GM19193 (cell line): ENCODE data around the gene STX18.

Experiments
- POLR2A ChIP-seq: IDR thresholded peaks from 4 replicates; pipeline ENCODE4 v1.6.1; 2011; ENCODE audit not compliant: insufficient read depth, insufficient read length; ENCODE audit errors: extremely low read depth

The STX18 gene

GRCh38 chr4:4541661-4542570 lies at the start of gene STX18:
Gene STX18 (minus strand): TSS chr4:4542048. CDS start chr4:4541964, 84 bp downstream.
- TF ChIP-seq POLR2A, result peak; percentile 88

- TF ChIP-seq POLR2A, result no peak
Observed at GRCh38 chr4:4591071-4591470, 49.2 kb upstream of the STX18 start.

GRCh38 chr4:4590546-4590945 lies 48.7 kb upstream of the STX18 start:
- TF ChIP-seq POLR2A, result no peak

GRCh38 chr4:4585012-4585670 lies 43.3 kb upstream of the STX18 start:
- no peak for TF ChIP-seq POLR2A

- TF ChIP-seq POLR2A, result no peak
Observed at GRCh38 chr4:4583606-4584005, 41.8 kb upstream of the STX18 start.

- no peak for TF ChIP-seq POLR2A
Observed at GRCh38 chr4:4582653-4583052, 40.8 kb upstream of the STX18 start.

GRCh38 chr4:4580494-4580893 lies 38.6 kb upstream of the STX18 start:
- TF ChIP-seq POLR2A, result no peak

- TF ChIP-seq POLR2A, result no peak
Observed at GRCh38 chr4:4578981-4579380, 37.1 kb upstream of the STX18 start.

- no peak for TF ChIP-seq POLR2A
Observed at GRCh38 chr4:4577359-4577875, 35.6 kb upstream of the STX18 start.

- no peak for TF ChIP-seq POLR2A
Observed at GRCh38 chr4:4575284-4576211, 33.7 kb upstream of the STX18 start.

- TF ChIP-seq POLR2A, result no peak
Observed at GRCh38 chr4:4574792-4575191, 32.9 kb upstream of the STX18 start.

GRCh38 chr4:4574052-4574451 lies 32.2 kb upstream of the STX18 start:
- TF ChIP-seq POLR2A, result no peak

- TF ChIP-seq POLR2A, result no peak
Observed at GRCh38 chr4:4572821-4573220, 31.0 kb upstream of the STX18 start.

- no peak for TF ChIP-seq POLR2A
Observed at GRCh38 chr4:4568806-4569427, 27.1 kb upstream of the STX18 start.
